HCT116 (cell line): Measurements from ENCODE around the gene TEKTIP1. TPM values are rescaled to one million over a fixed set of nuclear protein-coding genes. Genes with fewer than 3 reads are reported as not detected.

Experiments used
- ATAC-seq: fragments of 200-7000 bp; cut with Tn5 transposase; 2 replicates; pipeline ENCODE4 v1.9.1; 2020; ENCODE audit warnings: mild to moderate bottlenecking, moderate library complexity
- BruUV-seq: library from RNA; stranded (reverse); fragments of 400-500 nt; replicated peaks from 2 replicates; lab custom pipeline; 2021; lab: Mats Ljungman, UMichigan
- CTCF ChIA-PET: fragments of 300-600 bp; sonication (Branson Sonifier 250); formaldehyde crosslinking; loops from one replicate; lab custom pipeline; 2021; ENCODE audit warnings: antibody characterized with exemption; lab: Charles Lee
- POLR2A ChIA-PET: fragments of 300-600, 350-600 bp; sonication (Branson Sonifier 250); formaldehyde crosslinking; loops from one replicate; lab custom pipeline; 2021; ENCODE audit warnings: antibody characterized with exemption; lab: Charles Lee
- RAD21 ChIA-PET, 2 experiments: fragments of 300-600 bp; sonication (Branson Sonifier 250); formaldehyde crosslinking; loops; one replicate each; lab custom pipeline; 2023; ENCODE audit warnings: low total read pairs in 2 of 2; ENCODE audit not compliant: uncharacterized antibody in 2 of 2, unreplicated experiment in 2 of 2, low non-redundant PET in 1 of 2; lab: Charles Lee
- DNase-seq: peaks from one replicate; pipeline ENCODE4 v3.0.0-alpha.2; 2010; ENCODE audit warnings: low read depth, low spot score
- H2AFZ ChIP-seq: fragments of 200-600 bp; shearing (Covaris generic), sonication (generic); 2 replicates; pipeline ENCODE4 v1.6.1; 2017; ENCODE audit warnings: low read depth, mixed run types, mixed read lengths, antibody characterized with exemption, low read length; ENCODE audit not compliant: poor library complexity, severe bottlenecking
- H3K27ac ChIP-seq: 2 replicates; pipeline ENCODE4 v1.5.1; 2012; ENCODE audit warnings: low read depth, low read length
- H3K27me3 ChIP-seq: fragments of 200-600 bp; sonication (generic); 2 replicates; pipeline ENCODE4 v1.6.1; 2016; ENCODE audit warnings: mixed run types, low read length, mixed read lengths; ENCODE audit not compliant: insufficient read depth
- H3K36me3 ChIP-seq, 2 experiments: fragments of 200-500 bp in 1 of 2; fragments of 200-600 bp in 1 of 2; sonication (Bioruptor generic) in 1 of 2; sonication (generic) in 1 of 2; 2 replicates each; pipeline versions ENCODE4 v1.5.1 to v1.6.1; 2014 to 2016; ENCODE audit warnings: low read length in 2 of 2, inconsistent platforms in 1 of 2, mixed read lengths in 1 of 2, mixed run types in 1 of 2; ENCODE audit not compliant: insufficient read depth in 2 of 2, control insufficient read depth in 1 of 2
- H3K4me1 ChIP-seq, 2 experiments: fragments of 200-600 bp in 1 of 2; sonication (generic) in 1 of 2; 2 replicates each; pipeline versions ENCODE4 v1.5.1 to v1.6.1; 2012 to 2017; ENCODE audit warnings: low read length in 2 of 2, inconsistent platforms in 1 of 2, mild to moderate bottlenecking in 1 of 2, mixed read lengths in 1 of 2, mixed run types in 1 of 2, moderate library complexity in 1 of 2; ENCODE audit not compliant: insufficient read depth in 2 of 2, control insufficient read depth in 1 of 2
- H3K4me2 ChIP-seq: fragments of 200-600 bp; sonication (generic); 2 replicates; pipeline ENCODE4 v1.6.1; 2017; ENCODE audit warnings: mixed run types, low read length, mixed read lengths
- H3K4me3 ChIP-seq, 2 experiments: fragments of 200-600 bp in 1 of 2; sonication (generic) in 1 of 2; replicated peaks in 1 of 2; 2 replicates each; pipeline ENCODE4 v1.5.1; 2011 to 2016; ENCODE audit warnings: low read length in 2 of 2, control low read depth in 1 of 2, low read depth in 1 of 2, mild to moderate bottlenecking in 1 of 2, mixed read lengths in 1 of 2, mixed run types in 1 of 2
- H3K79me2 ChIP-seq: fragments of 200-600 bp; sonication (generic); 2 replicates; pipeline ENCODE4 v1.6.1; 2017; ENCODE audit warnings: mild to moderate bottlenecking, mixed run types, low read length, moderate library complexity, mixed read lengths; ENCODE audit not compliant: insufficient read depth
- H3K9ac ChIP-seq: fragments of 200-600 bp; sonication (generic); 2 replicates; pipeline ENCODE4 v1.6.1; 2016; ENCODE audit warnings: low read length, mixed read lengths
- H3K9me2 ChIP-seq: fragments of 200-600 bp; sonication (generic), shearing (Covaris generic); 2 replicates; pipeline ENCODE4 v1.6.1; 2017; ENCODE audit warnings: mixed run types, mild to moderate bottlenecking, moderate library complexity; ENCODE audit not compliant: insufficient read depth
- H3K9me3 ChIP-seq, 2 experiments: fragments of 200-500 bp in 1 of 2; fragments of 200-600 bp in 1 of 2; sonication (Bioruptor generic) in 1 of 2; sonication (generic) in 1 of 2; 2 replicates each; pipeline ENCODE4 v1.6.1; 2014 to 2017; ENCODE audit warnings: low read length in 2 of 2, mixed read lengths in 2 of 2, inconsistent platforms in 1 of 2, low read depth in 1 of 2, mild to moderate bottlenecking in 1 of 2, mixed run types in 1 of 2, moderate library complexity in 1 of 2; ENCODE audit not compliant: control insufficient read depth in 1 of 2, insufficient read depth in 1 of 2
- H4K20me1 ChIP-seq: fragments of 200-600 bp; sonication (generic), shearing (Covaris generic); 2 replicates; pipeline ENCODE4 v1.6.1; 2017; ENCODE audit warnings: mixed run types, mild to moderate bottlenecking, moderate library complexity; ENCODE audit not compliant: insufficient read depth
- CBX3 ChIP-seq: IDR thresholded peaks from 2 replicates; pipeline ENCODE4 v1.6.1; 2012; ENCODE audit warnings: low read depth
- CEBPB ChIP-seq: IDR thresholded peaks from 2 replicates; pipeline ENCODE4 v1.6.1; 2012; ENCODE audit warnings: low read depth
- CTCF ChIP-seq, 3 experiments: fragments of 200-600 bp in 1 of 3; sonication (generic) in 1 of 3; IDR thresholded peaks in 2 of 3; conservative IDR thresholded peaks in 1 of 3; 2 replicates each; pipeline ENCODE4 v1.5.1; 2012 to 2017; ENCODE audit warnings: low read depth in 2 of 3, low read length in 2 of 3, antibody characterized with exemption in 1 of 3, borderline replicate concordance in 1 of 3, control low read depth in 1 of 3, mild to moderate bottlenecking in 1 of 3, mixed read lengths in 1 of 3, mixed run types in 1 of 3, moderate library complexity in 1 of 3; ENCODE audit not compliant: insufficient read depth in 1 of 3
- EZH2 ChIP-seq: fragments of 200-600 bp; sonication (generic); IDR thresholded peaks from 2 replicates; pipeline ENCODE4 v1.6.1; 2017; ENCODE audit warnings: antibody characterized with exemption, mixed run types
- EZH2phosphoT487 ChIP-seq: fragments of 200-600 bp; IDR thresholded peaks from 2 replicates; pipeline ENCODE4 v1.6.1; 2018; ENCODE audit warnings: antibody characterized with exemption, borderline replicate concordance
- MAX ChIP-seq: IDR thresholded peaks from 2 replicates; pipeline ENCODE4 v1.6.1; 2012
- POLR2AphosphoS5 ChIP-seq: IDR thresholded peaks from 2 replicates; pipeline ENCODE4 v1.6.1; 2011; ENCODE audit warnings: mild to moderate bottlenecking, low read depth, low read length, moderate library complexity
- RAD21 ChIP-seq: IDR thresholded peaks from 2 replicates; pipeline ENCODE4 v1.6.1; 2012; ENCODE audit warnings: low read depth, mild to moderate bottlenecking
- SIN3A ChIP-seq: IDR thresholded peaks from 2 replicates; pipeline ENCODE4 v1.6.1; 2012; ENCODE audit warnings: low read depth
- SP1 ChIP-seq: IDR thresholded peaks from 2 replicates; pipeline ENCODE4 v1.6.1; 2012; ENCODE audit warnings: low read depth
- SRF ChIP-seq: IDR thresholded peaks from 2 replicates; pipeline ENCODE4 v1.6.1; 2012; ENCODE audit warnings: low read depth
- ZBTB33 ChIP-seq: IDR thresholded peaks from 2 replicates; pipeline ENCODE4 v1.6.1; 2011; ENCODE audit warnings: mild to moderate bottlenecking, low read length, moderate library complexity; ENCODE audit not compliant: insufficient replicate concordance; ENCODE audit errors: extremely low read depth
- ZNF274 ChIP-seq: fragments of 200-500 bp; sonication (Bioruptor generic); IDR thresholded peaks from 2 replicates; pipeline ENCODE4 v1.6.1; 2014; ENCODE audit warnings: mild to moderate bottlenecking, low read depth, low read length, inconsistent platforms
- intact Hi-C: fragments of 100-400 bp; cut with micrococcal nuclease; formaldehyde crosslinking; loops from 2 replicates; pipeline ENCODE4 v1.10.0; 2022
- total RNA-seq: library from RNA; stranded (reverse); gene quantifications from one replicate; pipeline ENCODE4 v1.2.1, GENCODE V29; 2021; ENCODE audit not compliant: unreplicated experiment

TEKTIP1 gene
- total RNA-seq, 1 experiment from 2014 or later: 1.2 TPM

GRCh38 chr19:3532154-3532786 is 6.7 kb upstream of the TEKTIP1 start:
- Histone ChIP-seq H2AFZ (no peak overlapping the region), H3K4me1 (no peaks in the 10 kb centered on the region), H3K4me3 (no peak overlapping the region), H3K9me3 (no peaks in the 10 kb centered on the region), H3K27me3 (no peaks in the 10 kb centered on the region), H3K9me2 (no peaks in the 10 kb centered on the region)
- DNase-seq (no peak), ATAC-seq (no peak)
- intact Hi-C loops: no loop called here
- TF ChIP-seq CEBPB (no peak), ZBTB33 (no peak)
- TF ChIP-seq, all 23 proteins: peak for 0
- ChIA-PET CTCF (no interaction called here), POLR2A (no interaction called here), RAD21 (no interaction called here)
- Histone ChIP-seq H3K9ac (no peak overlapping the region), H4K20me1 (no peaks in the 10 kb centered on the region), H3K79me2 (no peaks in the 10 kb centered on the region), H3K27ac (no peak overlapping the region), H3K36me3 (peaks cover 11 to 31% of the 10 kb centered on the region in 2 experiments; a peak in 3 of 4 replicates), H3K4me2 (no peak overlapping the region)
- no TSS peak for BruUV-seq

- no TSS peak for BruUV-seq
- no peak overlapping the region for H2AFZ ChIP-seq
- TF ChIP-seq MAX (no peak), RAD21 (no peak), EZH2 (no peak), CBX3 (no peak), SIN3A (no peak), EZH2phosphoT487 (no peak), SRF (no peak), CTCF (IDR thresholded peaks at IDR 0.05 in 2 of 3, conservative IDR thresholded peaks at IDR 0.05 in 1 of 3; ENCODE audit: borderline replicate concordance in 1 of 3, insufficient read depth in 1 of 3, low read depth in 2 of 3, low read length in 2 of 3) (no peak), ZBTB33 (no peak), POLR2AphosphoS5 (no peak), SP1 (no peak), ZNF274 (no peak)
These were observed 5.9 kb upstream of the TEKTIP1 start for GRCh38 chr19:3533033-3533432.

More at GRCh38 chr19:3533033-3533432, 5.9 kb upstream of the TEKTIP1 start:
- Histone ChIP-seq H3K79me2 (no peaks in the 10 kb centered on the region), H3K4me2 (no peak overlapping the region), H3K9ac (no peak overlapping the region), H4K20me1 (no peaks in the 10 kb centered on the region), H3K4me3 (no peak overlapping the region), H3K9me2 (no peaks in the 10 kb centered on the region), H3K36me3 (peaks cover 11 to 27% of the 10 kb centered on the region in 2 experiments; a peak in 3 of 4 replicates), H3K27ac (no peak overlapping the region), H3K27me3 (no peaks in the 10 kb centered on the region), H3K9me3 (no peaks in the 10 kb centered on the region), H3K4me1 (peaks cover 0 to 6% of the 10 kb centered on the region in 2 experiments; a peak in 2 of 4 replicates)
- ATAC-seq: no peak
- DNase-seq: no peak
- CTCF ChIA-PET: no interaction called here
- intact Hi-C loops: no loop called here
- RAD21 ChIA-PET: no interaction called here
- POLR2A ChIA-PET: no interaction called here
